SK-N-SH (cell line): ENCODE data around the gene RCOR1.
"Not testable (repeated sequence)": the region's sequence is repeated elsewhere in the genome, so short reads cannot be mapped to it uniquely, and the experiment has no call there.

Experiments
- CTCF ChIP-seq: fragments of 200-600 bp; sonication (generic); IDR thresholded peaks from 2 replicates; pipeline ENCODE4 v1.6.1; 2017; ENCODE audit warnings: antibody characterized with exemption, mild to moderate bottlenecking, moderate library complexity
- EP300 ChIP-seq, 2 experiments: IDR thresholded peaks; 2 replicates each; pipeline versions ENCODE4 v1.4.0 to v1.6.1; 2012; ENCODE audit warnings: borderline replicate concordance in 1 of 2, low read depth in 1 of 2, low read length in 1 of 2
- FOSL2 ChIP-seq: IDR thresholded peaks from 2 replicates; pipeline ENCODE4 v1.4.0; 2012; ENCODE audit warnings: low read depth, mild to moderate bottlenecking, moderate library complexity, borderline replicate concordance
- MAX ChIP-seq: IDR thresholded peaks from 2 replicates; pipeline ENCODE4 v1.4.0; 2012; ENCODE audit warnings: low read depth
- PBX3 ChIP-seq: IDR thresholded peaks from 2 replicates; pipeline ENCODE4; 2012
- POLR2AphosphoS5 ChIP-seq: IDR thresholded peaks from 2 replicates; pipeline ENCODE4 v1.6.1; 2012; ENCODE audit warnings: low read depth, low read length
- REST ChIP-seq: IDR thresholded peaks from 2 replicates; pipeline ENCODE4 v1.6.1; 2012; ENCODE audit warnings: mild to moderate bottlenecking, low read depth, low read length, moderate library complexity
- RXRA ChIP-seq: IDR thresholded peaks from 2 replicates; pipeline ENCODE4 v1.4.0; 2012; ENCODE audit warnings: low read depth, mild to moderate bottlenecking, borderline replicate concordance
- SIN3A ChIP-seq: IDR thresholded peaks from 2 replicates; pipeline ENCODE4 v1.6.1; 2012; ENCODE audit warnings: low read depth, mild to moderate bottlenecking, low read length, moderate library complexity, borderline replicate concordance
- SMC3 ChIP-seq: IDR thresholded peaks from 2 replicates; pipeline ENCODE4 v1.6.1; 2012; ENCODE audit warnings: low read depth, low read length, improper control_type of control experiment
- TAF1 ChIP-seq: IDR thresholded peaks from 2 replicates; pipeline ENCODE4 v1.6.1; 2012; ENCODE audit warnings: low read depth, mild to moderate bottlenecking, low read length, moderate library complexity, borderline replicate concordance
- USF2 ChIP-seq: fragments of 150-350 bp; IDR thresholded peaks from 2 replicates; pipeline ENCODE4 v1.6.1; 2017; ENCODE audit warnings: antibody characterized with exemption, low read length, low read depth, borderline replicate concordance
- ZBTB33 ChIP-seq: IDR thresholded peaks from 2 replicates; pipeline ENCODE4 v1.4.0; 2012; ENCODE audit warnings: low read depth, borderline replicate concordance

GRCh38 chr14:102765770-102766169, 173.3 kb downstream of the RCOR1 start:
- not testable (repeated sequence) for TF ChIP-seq CTCF; MAX; ZBTB33; FOSL2; PBX3; POLR2AphosphoS5; TAF1; EP300 (IDR thresholded peaks at IDR 0.05; ENCODE audit: borderline replicate concordance in 1 of 2, low read depth in 1 of 2, low read length in 1 of 2); USF2; RXRA; REST; SMC3; SIN3A
